ENCODE results near the gene CDH20. TPM values are rescaled to one million over a fixed set of nuclear protein-coding genes. Genes with fewer than 3 reads are reported as not detected.

Gene CDH20
- total and polyA plus RNA-seq, 2 of the 4 experiments (the other 2 are of a cell fraction), result not detected

- H3K4ac ChIP-seq (ENCODE audit: low read depth, low read length), result no peak overlapping the region
- no peak overlapping the region for H2BK120ac ChIP-seq (ENCODE audit: low read depth, low read length)
- in situ Hi-C loops (cut with MboI; ENCODE audit: low sequenced_read_pairs), result loop anchor here (10.0 kb wide), 1 partner anchor 805 kb away; no protein-coding TSS in a partner anchor
- H3K4me3 ChIP-seq (ENCODE audit: insufficient read depth, low read depth, low read length), result no peak overlapping the region
- no peak overlapping the region for H2BK5ac ChIP-seq (ENCODE audit: low read depth, low read length, poor library complexity, severe bottlenecking)
- H2BK15ac ChIP-seq (ENCODE audit: low read depth, low read length), result no peak overlapping the region
- H3K56ac ChIP-seq (ENCODE audit: extremely low read depth, insufficient read depth, low read length), result no peak overlapping the region
- no CpG with 5 or more reads among the region's 3 CpGs for WGBS, 2 experiments (ENCODE audit: extremely low coverage in 2 of 2, insufficient read length in 1 of 2)
- H4K8ac ChIP-seq (ENCODE audit: low read depth in 2 of 2, low read length in 2 of 2), result no peak overlapping the region
- no peak overlapping the region for H4K5ac ChIP-seq (ENCODE audit: low read depth, low read length)
- H3K9ac ChIP-seq (ENCODE audit: low read depth, low read length), result no peak overlapping the region
- no peaks in the 10 kb centered on the region for H3K9me1 ChIP-seq (ENCODE audit: insufficient read depth, low read length)
- no peak for ATAC-seq (ENCODE audit: low read depth)
- H3K79me1 ChIP-seq (ENCODE audit: low read depth in 1 of 2, low read length in 2 of 2), result no peaks in the 10 kb centered on the region
- no peak for TF ChIP-seq BHLHE40 (IDR thresholded peaks at IDR 0.05; ENCODE audit: low read depth, low read length)
- H3K18ac ChIP-seq (ENCODE audit: low read depth, low read length), result no peak overlapping the region
- no peak overlapping the region for H3K27ac ChIP-seq (ENCODE audit: insufficient read depth, low read length)
- H2AFZ ChIP-seq (replicated peaks; ENCODE audit: low read length, poor library complexity), result no peak overlapping the region
- H3K4me2 ChIP-seq (ENCODE audit: low read depth, low read length), result no peak overlapping the region
- H4K91ac ChIP-seq (ENCODE audit: insufficient read depth, low read depth, low read length), result no peak overlapping the region
- intact Hi-C loops (cut with micrococcal nuclease), result no loop called here
- dilution Hi-C loops (cut with HindIII; ENCODE audit: low sequenced_read_pairs, unreplicated experiment), result no loop called here
- H3K4me1 ChIP-seq (ENCODE audit: control insufficient read depth, insufficient read depth, low read length), result no peaks in the 10 kb centered on the region
- peaks cover 19% of the 10 kb centered on the region for H3K27me3 ChIP-seq (ENCODE audit: control insufficient read depth, insufficient read depth, low read length)
- H3K36me3 ChIP-seq (ENCODE audit: control insufficient read depth, insufficient read depth, low read length), result no peaks in the 10 kb centered on the region
- POLR2A ChIA-PET (ENCODE audit: unreplicated experiment), result no interaction called here
- H2AK5ac ChIP-seq (ENCODE audit: low read depth, low read length), result no peak overlapping the region
- H3K23ac ChIP-seq (ENCODE audit: low read depth, low read length), result no peak overlapping the region
- H2BK20ac ChIP-seq (ENCODE audit: low read depth, low read length), result no peak overlapping the region
- BruUV-seq (replicated peaks), result no TSS peak
- no peak overlapping the region for H2AK9ac ChIP-seq (replicated peaks; ENCODE audit: low read depth, low read length, poor library complexity)
- CTCF ChIA-PET, result no interaction called here
- no peaks in the 10 kb centered on the region for H3K9me3 ChIP-seq (ENCODE audit: control insufficient read depth, insufficient read depth, low read length)
- no peak overlapping the region for H3K14ac ChIP-seq (replicated peaks; ENCODE audit: low read depth, low read length)
- H4K20me1 ChIP-seq (ENCODE audit: insufficient read depth, low read length), result no peaks in the 10 kb centered on the region
- no peak for DNase-seq
Observed at GRCh38 chr18:61329398-61329797, 3.8 kb upstream of the CDH20 start.
